ENCODE results near the gene FOXO1.

- TF ChIP-seq REST (IDR thresholded peaks at IDR 0.05; ENCODE audit: low read depth) (no peak), YY1 (IDR thresholded peaks at IDR 0.05; ENCODE audit: low read depth) (no peak)
These were observed 5.7 kb upstream of the FOXO1 start for GRCh38 chr13:40671956-40672764.
